OCI-LY3 (cell line): ENCODE results near the gene MMP27.

ENCODE experiments used
- H2AFZ ChIP-seq: fragments of 200-600, 300-600 bp; shearing (Covaris generic); 2 replicates; pipeline ENCODE4 v1.6.0; 2014; ENCODE audit warnings: antibody characterized with exemption, low read depth, low read length
- H3K27ac ChIP-seq: fragments of 200-600, 300-600 bp; sonication (generic); 2 replicates; pipeline ENCODE4 v1.5.1; 2014; ENCODE audit warnings: mild to moderate bottlenecking, low read length, moderate library complexity, mixed read lengths
- H3K27me3 ChIP-seq: fragments of 200-600, 300-600 bp; sonication (generic); 2 replicates; pipeline ENCODE4 v1.6.1; 2014; ENCODE audit warnings: low read depth, low read length, mixed read lengths
- H3K36me3 ChIP-seq: fragments of 200-600, 300-600 bp; sonication (generic); replicated peaks from 2 replicates; pipeline ENCODE3; 2014; ENCODE audit warnings: low read depth, low read length, mixed read lengths
- H3K4me1 ChIP-seq: fragments of 300-600, 200-600 bp; sonication (generic); 2 replicates; pipeline ENCODE4 v1.6.1; 2014; ENCODE audit warnings: low read length, mixed read lengths
- H3K4me2 ChIP-seq: fragments of 200-600, 300-600 bp; sonication (generic); 2 replicates; pipeline ENCODE4 v1.6.1; 2014; ENCODE audit warnings: low read length, mixed read lengths
- H3K4me3 ChIP-seq: fragments of 300-600, 200-600 bp; sonication (generic); 2 replicates; pipeline ENCODE4 v1.5.1; 2014; ENCODE audit warnings: antibody characterized with exemption, mild to moderate bottlenecking, low read length, moderate library complexity
- H3K79me2 ChIP-seq: fragments of 300-600, 200-600 bp; shearing (Covaris generic); 2 replicates; pipeline ENCODE4 v1.6.1; 2014; ENCODE audit warnings: mild to moderate bottlenecking, low read length, mixed read lengths
- H3K9ac ChIP-seq: fragments of 300-600, 200-600 bp; shearing (Covaris generic); 2 replicates; pipeline ENCODE4 v1.6.0; 2014; ENCODE audit warnings: mild to moderate bottlenecking, low read length, moderate library complexity
- H3K9me3 ChIP-seq: fragments of 200-600, 300-600 bp; shearing (Covaris generic); 2 replicates; pipeline ENCODE4 v1.6.1; 2014; ENCODE audit warnings: low read length, mixed read lengths; ENCODE audit not compliant: insufficient read depth
- H4K20me1 ChIP-seq: fragments of 200-600, 300-600 bp; sonication (generic); 2 replicates; pipeline ENCODE4 v1.6.1; 2016; ENCODE audit warnings: low read length, mixed read lengths; ENCODE audit not compliant: insufficient read depth
- EZH2phosphoT487 ChIP-seq: fragments of 200-600 bp; shearing (Covaris generic); IDR thresholded peaks from 2 replicates; pipeline ENCODE4 v1.6.1; 2018; ENCODE audit warnings: antibody characterized with exemption, mixed run types, low read depth
- TF ChIP-seq, protein P1 (sequence below): fragments of 200-600, 300-600 bp; sonication (generic); IDR thresholded peaks from 2 replicates; pipeline ENCODE4 v1.5.1; 2014; ENCODE audit warnings: antibody characterized with exemption, low read length, low read depth

Gene MMP27

DNA sequence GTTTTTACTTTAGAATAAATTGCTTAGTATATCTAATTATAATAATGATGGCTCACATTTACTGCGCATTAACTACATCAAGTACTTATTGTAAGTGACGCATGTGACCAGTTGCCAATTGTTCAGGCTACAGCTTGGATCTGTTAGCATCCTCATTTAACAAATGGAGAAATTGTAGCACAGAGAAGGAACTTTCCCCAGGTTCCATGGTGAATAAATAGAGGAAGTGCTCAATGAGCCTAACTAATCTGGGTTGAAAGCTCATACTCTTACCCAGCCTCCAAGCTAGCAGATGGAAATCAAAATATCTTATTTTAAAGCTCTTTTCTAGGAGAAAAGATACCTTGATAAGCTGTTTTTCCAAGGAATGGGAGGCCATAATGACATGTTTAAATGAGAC lies 19.8 kb downstream of the MMP27 start:
- H3K4me1 ChIP-seq = no peaks in the 10 kb centered on the region
- H3K9ac ChIP-seq = no peak overlapping the region
- H3K9me3 ChIP-seq = no peaks in the 10 kb centered on the region
- no peak overlapping the region for H3K4me2 ChIP-seq
- H3K36me3 ChIP-seq = no peaks in the 10 kb centered on the region
- H3K27ac ChIP-seq = no peak overlapping the region
- H2AFZ ChIP-seq = no peak overlapping the region
- H3K4me3 ChIP-seq = no peak overlapping the region
- TF ChIP-seq, protein P1, sequence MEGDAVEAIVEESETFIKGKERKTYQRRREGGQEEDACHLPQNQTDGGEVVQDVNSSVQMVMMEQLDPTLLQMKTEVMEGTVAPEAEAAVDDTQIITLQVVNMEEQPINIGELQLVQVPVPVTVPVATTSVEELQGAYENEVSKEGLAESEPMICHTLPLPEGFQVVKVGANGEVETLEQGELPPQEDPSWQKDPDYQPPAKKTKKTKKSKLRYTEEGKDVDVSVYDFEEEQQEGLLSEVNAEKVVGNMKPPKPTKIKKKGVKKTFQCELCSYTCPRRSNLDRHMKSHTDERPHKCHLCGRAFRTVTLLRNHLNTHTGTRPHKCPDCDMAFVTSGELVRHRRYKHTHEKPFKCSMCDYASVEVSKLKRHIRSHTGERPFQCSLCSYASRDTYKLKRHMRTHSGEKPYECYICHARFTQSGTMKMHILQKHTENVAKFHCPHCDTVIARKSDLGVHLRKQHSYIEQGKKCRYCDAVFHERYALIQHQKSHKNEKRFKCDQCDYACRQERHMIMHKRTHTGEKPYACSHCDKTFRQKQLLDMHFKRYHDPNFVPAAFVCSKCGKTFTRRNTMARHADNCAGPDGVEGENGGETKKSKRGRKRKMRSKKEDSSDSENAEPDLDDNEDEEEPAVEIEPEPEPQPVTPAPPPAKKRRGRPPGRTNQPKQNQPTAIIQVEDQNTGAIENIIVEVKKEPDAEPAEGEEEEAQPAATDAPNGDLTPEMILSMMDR = no peak
- no peak for TF ChIP-seq EZH2phosphoT487
- H4K20me1 ChIP-seq = no peaks in the 10 kb centered on the region
- H3K27me3 ChIP-seq = no peaks in the 10 kb centered on the region
- H3K79me2 ChIP-seq = no peaks in the 10 kb centered on the region

DNA sequence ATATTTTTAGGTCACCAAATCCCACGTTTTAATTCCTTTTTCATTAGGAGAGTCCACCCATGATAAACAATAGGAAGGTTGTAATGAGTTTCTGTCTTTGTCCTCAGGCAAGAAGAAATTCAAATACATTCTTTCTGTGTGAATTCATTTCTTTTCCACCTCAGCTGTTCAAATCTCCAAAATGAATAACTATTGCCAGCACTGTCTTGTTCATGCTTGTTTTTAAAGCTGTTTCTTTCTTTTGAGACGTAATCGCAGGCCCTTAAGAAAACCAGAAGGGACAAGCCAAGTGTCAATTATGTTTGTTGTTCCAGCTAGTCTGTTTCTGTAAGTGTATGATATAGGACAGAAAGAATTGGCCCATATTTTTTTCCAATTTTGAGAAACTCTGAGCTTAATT lies 20.2 kb downstream of the MMP27 start:
- H3K36me3 ChIP-seq = no peaks in the 10 kb centered on the region
- H2AFZ ChIP-seq = no peak overlapping the region
- no peak overlapping the region for H3K27ac ChIP-seq
- TF ChIP-seq, protein P1 = no peak
- TF ChIP-seq EZH2phosphoT487 = no peak
- no peaks in the 10 kb centered on the region for H3K4me1 ChIP-seq
- no peak overlapping the region for H3K9ac ChIP-seq
- H3K9me3 ChIP-seq = no peaks in the 10 kb centered on the region
- no peaks in the 10 kb centered on the region for H3K79me2 ChIP-seq
- H3K27me3 ChIP-seq = no peaks in the 10 kb centered on the region
- no peak overlapping the region for H3K4me2 ChIP-seq
- H3K4me3 ChIP-seq = no peak overlapping the region
- H4K20me1 ChIP-seq = no peaks in the 10 kb centered on the region

DNA sequence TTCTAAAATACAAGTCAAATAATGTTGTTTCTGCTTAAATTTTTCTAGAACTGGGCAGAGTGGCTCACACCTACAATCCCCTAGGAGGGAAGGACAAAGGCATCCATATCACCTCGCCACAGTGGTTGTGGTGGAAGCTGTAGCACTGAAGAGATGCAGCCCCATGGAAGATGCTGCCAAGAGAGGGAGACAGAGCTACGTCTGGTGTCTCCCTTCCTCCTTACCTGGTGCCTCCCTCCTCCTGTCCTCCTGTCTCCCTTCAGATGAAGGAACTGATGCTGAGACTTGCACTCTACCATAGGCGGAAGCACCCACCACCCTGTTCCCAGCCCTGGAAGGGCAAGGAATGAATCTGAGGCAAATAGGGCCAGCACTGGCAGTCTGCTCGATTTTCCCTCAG lies 22.3 kb downstream of the MMP27 start:
- Histone ChIP-seq H3K9ac (no peak overlapping the region), H3K36me3 (no peaks in the 10 kb centered on the region), H3K27ac (no peak overlapping the region), H3K27me3 (no peaks in the 10 kb centered on the region), H3K79me2 (no peaks in the 10 kb centered on the region), H3K4me2 (no peak overlapping the region), H4K20me1 (no peaks in the 10 kb centered on the region), H3K4me1 (no peaks in the 10 kb centered on the region), H3K9me3 (no peaks in the 10 kb centered on the region), H3K4me3 (no peak overlapping the region), H2AFZ (no peak overlapping the region)
- TF ChIP-seq, protein P1 = peak; percentile 28; the same call in 1 of the 2 replicates
- TF ChIP-seq EZH2phosphoT487 = no peak

DNA sequence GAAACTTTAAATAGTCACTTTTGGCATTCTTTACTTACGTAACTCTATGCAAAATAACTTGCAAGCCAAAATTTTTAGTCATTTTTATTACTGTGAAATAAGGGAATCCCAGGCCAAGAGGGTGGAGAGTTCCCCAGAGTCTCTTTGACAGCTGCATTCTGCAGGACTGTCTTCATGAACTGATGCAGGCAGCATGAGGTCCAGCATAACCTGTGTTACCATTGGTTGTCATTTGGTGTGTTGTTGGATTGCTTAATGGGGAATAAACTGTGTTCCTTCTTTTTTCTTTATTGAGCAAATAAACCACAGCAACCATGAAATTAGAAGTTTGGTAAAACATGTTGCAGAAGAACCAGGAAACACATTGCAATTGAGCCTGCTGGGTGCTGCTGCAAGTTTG lies 24.6 kb downstream of the MMP27 start:
- TF ChIP-seq, protein P1 = no peak
- no peak for TF ChIP-seq EZH2phosphoT487
- Histone ChIP-seq H3K27me3 (no peaks in the 10 kb centered on the region), H3K36me3 (no peaks in the 10 kb centered on the region), H3K79me2 (no peaks in the 10 kb centered on the region), H2AFZ (no peak overlapping the region), H3K9ac (no peak overlapping the region), H3K27ac (no peak overlapping the region), H3K4me3 (no peak overlapping the region), H3K9me3 (no peaks in the 10 kb centered on the region), H3K4me2 (no peak overlapping the region), H4K20me1 (no peaks in the 10 kb centered on the region), H3K4me1 (no peaks in the 10 kb centered on the region)
